B cell (primary cell): ENCODE data around the gene FURIN. TPM values are rescaled to one million over a fixed set of nuclear protein-coding genes. Genes with fewer than 3 reads are reported as not detected.

Experiments
- ATAC-seq: fragments of 200-7000 bp; cut with Tn5 transposase; one replicate; pipeline ENCODE4 v1.10.0; 2021; ENCODE audit warnings: low read depth, mild to moderate bottlenecking, moderate number of reproducible peaks, moderate library complexity
- CTCF ChIA-PET: fragments of 350-600 bp; sonication (Branson Sonifier 250); formaldehyde crosslinking; loops from one replicate; lab custom pipeline; 2021; ENCODE audit warnings: antibody characterized with exemption, inconsistent platforms; lab: Charles Lee
- POLR2A ChIA-PET: fragments of 350-600 bp; sonication (Branson Sonifier 250); formaldehyde crosslinking; loops from one replicate; lab custom pipeline; 2021; ENCODE audit warnings: antibody characterized with exemption; lab: Charles Lee
- DNase-seq: peaks from one replicate; pipeline ENCODE4 v3.0.0; 2013
- H2AFZ ChIP-seq: 2 replicates; pipeline ENCODE4 v1.6.1; 2012; ENCODE audit warnings: mild to moderate bottlenecking, low read depth, low read length; ENCODE audit not compliant: insufficient read depth, poor library complexity, severe bottlenecking
- H3K27ac ChIP-seq, 2 donors: 1 replicate in 1 of 2; 2 replicates in 1 of 2; pipeline ENCODE4 v1.5.1; 2012 to 2013; ENCODE audit warnings: low read length in 2 of 2, mild to moderate bottlenecking in 2 of 2, moderate library complexity in 1 of 2
- H3K27me3 ChIP-seq, 4 experiments: fragments of 200-600 bp in 1 of 4; sonication (generic) in 1 of 4; replicated peaks in 1 of 4; 1 replicate in 2 of 4; 2 replicates in 2 of 4; pipeline versions ENCODE4 v1.6.1 to v1.7.0; 2013 to 2016; ENCODE audit warnings: low read length in 3 of 4, mild to moderate bottlenecking in 2 of 4, mixed read lengths in 1 of 4, moderate library complexity in 1 of 4; ENCODE audit not compliant: insufficient read depth in 4 of 4, control insufficient read depth in 3 of 4; ENCODE audit errors: control extremely low read depth in 1 of 4
- H3K36me3 ChIP-seq, 2 experiments: replicated peaks in 1 of 2; 1 replicate in 1 of 2; 2 replicates in 1 of 2; pipeline versions ENCODE4 v1.6.1 to v1.7.1; 2013; ENCODE audit warnings: low read length in 1 of 2; ENCODE audit not compliant: insufficient read depth in 2 of 2, control insufficient read depth in 1 of 2; ENCODE audit errors: control extremely low read depth in 1 of 2, extremely low read depth in 1 of 2
- H3K4me1 ChIP-seq, 2 donors: fragments of 200-600 bp in 1 of 2; sonication (generic) in 1 of 2; 1 replicate in 1 of 2; 2 replicates in 1 of 2; pipeline versions ENCODE4 v1.5.1 to v1.6.1; 2013 to 2017; ENCODE audit warnings: low read length in 2 of 2; ENCODE audit not compliant: control insufficient read depth in 2 of 2, insufficient read depth in 2 of 2
- H3K4me2 ChIP-seq: replicated peaks from 2 replicates; pipeline ENCODE3; 2012; ENCODE audit warnings: mild to moderate bottlenecking, low read depth, low read length; ENCODE audit not compliant: poor library complexity, severe bottlenecking
- H3K4me3 ChIP-seq, 5 experiments: fragments of 200-600 bp in 1 of 5; sonication (generic) in 1 of 5; 1 replicate in 3 of 5; 2 replicates in 2 of 5; pipeline versions ENCODE4 v1.5.1 to v1.7.0; 2011 to 2016; ENCODE audit warnings: low read length in 4 of 5, mild to moderate bottlenecking in 4 of 5, low read depth in 2 of 5, control low read depth in 1 of 5, moderate library complexity in 1 of 5; ENCODE audit not compliant: insufficient read depth in 1 of 5; ENCODE audit errors: control extremely low read depth in 1 of 5, extremely low read depth in 1 of 5
- H3K79me2 ChIP-seq: fragments of 200-600 bp; sonication (generic); one replicate; pipeline ENCODE4 v1.6.0; 2016; ENCODE audit warnings: low read length; ENCODE audit not compliant: control insufficient read depth, insufficient read depth
- H3K9ac ChIP-seq: fragments of 200-600 bp; sonication (generic); 2 replicates; pipeline ENCODE4 v1.6.1; 2017; ENCODE audit warnings: mild to moderate bottlenecking, low read length, moderate library complexity
- H3K9me3 ChIP-seq, 3 donors: one replicate each; pipeline versions ENCODE4 v1.6.1 to v1.7.1; 2013; ENCODE audit warnings: low read length in 2 of 3; ENCODE audit not compliant: control insufficient read depth in 2 of 3, insufficient read depth in 1 of 3; ENCODE audit errors: control extremely low read depth in 1 of 3
- H4K20me1 ChIP-seq: 2 replicates; pipeline ENCODE4 v1.6.0; 2012; ENCODE audit warnings: mild to moderate bottlenecking, low read length; ENCODE audit not compliant: insufficient read depth, control insufficient read depth, poor library complexity, severe bottlenecking
- H3K27ac Mint-ChIP-seq: one replicate; pipeline ENCODE4 v1.8.0; 2021; ENCODE audit warnings: mixed read lengths
- H3K27me3 Mint-ChIP-seq: one replicate; pipeline ENCODE4 v1.8.0; 2021; ENCODE audit warnings: mixed read lengths
- H3K4me1 Mint-ChIP-seq: one replicate; pipeline ENCODE4 v1.8.0; 2021; ENCODE audit warnings: mixed read lengths
- H3K4me3 Mint-ChIP-seq: one replicate; pipeline ENCODE4 v1.8.0; 2021; ENCODE audit warnings: mixed read lengths
- H3K9me3 Mint-ChIP-seq: one replicate; pipeline ENCODE4 v1.8.0; 2022; ENCODE audit warnings: mixed read lengths; ENCODE audit not compliant: insufficient read depth
- CTCF ChIP-seq: fragments of 200-600 bp; IDR thresholded peaks from one replicate; pipeline ENCODE4 v1.8.0; 2022; ENCODE audit warnings: antibody characterized with exemption, mild to moderate bottlenecking
- EZH2 ChIP-seq: IDR thresholded peaks from 2 replicates; pipeline ENCODE4 v1.6.1; 2012; ENCODE audit warnings: borderline replicate concordance, low read depth, mild to moderate bottlenecking, moderate library complexity, low read length; ENCODE audit not compliant: insufficient read depth, poor library complexity, severe bottlenecking
- WGBS: methylation state at CpG from one replicate; pipeline ENCODE4 v1.1.5; 2013; ENCODE audit warnings: missing lambda C conversion rate; ENCODE audit not compliant: insufficient coverage; 5-methylcytosine and 5-hydroxymethylcytosine counted together
- intact Hi-C: fragments of 100-400 bp; cut with micrococcal nuclease; formaldehyde crosslinking; loops from one replicate; pipeline ENCODE4 v1.10.0; 2022
- polyA plus RNA-seq: library from polyadenylated mRNA; depleted of rRNA; stranded (reverse); fragments of >200 nt; gene quantifications from 2 replicates; pipeline ENCODE4 v1.2.3, GENCODE V29; 2012
- total RNA-seq, 2 donors: library from RNA; stranded (reverse); fragments of 120-200 nt in 1 of 2; gene quantifications; 1 replicate in 1 of 2; 2 replicates in 1 of 2; pipeline versions ENCODE4 v1.2.3 to v1.2.4, GENCODE V29; 2013 to 2022

FURIN gene
- total and polyA plus RNA-seq, 2 donors (not counting 1 experiment from before 2014, with no cell fraction given): 31.6 to 66.7 TPM

GRCh38 chr15:90819850-90820249, 48.5 kb upstream of the FURIN start:
- Histone ChIP-seq H3K4me3 (no peak overlapping the region), H3K27me3 (no peaks in the 10 kb centered on the region), H3K27ac (no peak overlapping the region), H3K79me2 (no peaks in the 10 kb centered on the region), H2AFZ (no peak overlapping the region), H3K4me1 (peaks cover 23 to 42% of the 10 kb centered on the region in 2 donors), H3K4me2 (no peak overlapping the region), H4K20me1 (no peaks in the 10 kb centered on the region), H3K9me3 (no peaks in the 10 kb centered on the region), H3K9ac (no peak overlapping the region), H3K36me3 (no peaks in the 10 kb centered on the region)
- no peak for TF ChIP-seq EZH2
- ChIA-PET CTCF (interaction anchor here (0.6 to 3.8 kb wide), 5 partner anchors 13 to 65 kb away, joined by 3 to 72 read pairs (median 7); partner anchors contain the start of genes FES and FURIN), POLR2A (no interaction called here)
- Mint-ChIP-seq H3K9me3 (no peaks in the 10 kb centered on the region), H3K4me1 (peaks cover 49% of the 10 kb centered on the region), H3K4me3 (no peak overlapping the region), H3K27me3 (no peaks in the 10 kb centered on the region), H3K27ac (no peak overlapping the region)
- intact Hi-C loops: loop anchor here (2.0 kb wide), 2 partner anchors 19 to 33 kb away; no protein-coding TSS in a partner anchor
- no peak for DNase-seq
- ATAC-seq: no peak
- WGBS: 55% methylated on average over 12 of the region's 12 CpGs

GRCh38 chr15:90820481-90820880, 47.9 kb upstream of the FURIN start:
- H2AFZ ChIP-seq: no peak overlapping the region
- no peaks in the 10 kb centered on the region for H3K79me2 ChIP-seq
- no peak overlapping the region for H3K9ac ChIP-seq
- intact Hi-C loops: no loop called here
- H3K27me3 ChIP-seq: no peaks in the 10 kb centered on the region
- H3K4me3 ChIP-seq: no peak overlapping the region
- no peak overlapping the region for H3K4me2 ChIP-seq
- H3K9me3 ChIP-seq: no peaks in the 10 kb centered on the region
- peaks cover 45% of the 10 kb centered on the region for H3K4me1 Mint-ChIP-seq
- DNase-seq: no peak
- H3K27me3 Mint-ChIP-seq: no peaks in the 10 kb centered on the region
- peaks cover 23 to 42% of the 10 kb centered on the region in 2 donors for H3K4me1 ChIP-seq
- no peaks in the 10 kb centered on the region for H3K9me3 Mint-ChIP-seq
- TF ChIP-seq CTCF (no peak), EZH2 (no peak)
- H3K27ac ChIP-seq: no peak overlapping the region
- no peak for ATAC-seq
- no peaks in the 10 kb centered on the region for H4K20me1 ChIP-seq
- no peak overlapping the region for H3K4me3 Mint-ChIP-seq
- CTCF ChIA-PET: no interaction called here
- H3K36me3 ChIP-seq: no peaks in the 10 kb centered on the region
- WGBS: 95% methylated on average over 7 of the region's 7 CpGs
- POLR2A ChIA-PET: interaction anchor here (0.7 kb wide), 1 partner anchor 187 kb away, joined by 4 read pairs; no protein-coding TSS in a partner anchor
- no peak overlapping the region for H3K27ac Mint-ChIP-seq
